Measurements from ENCODE around the gene HDGFL2. TPM values are rescaled to one million over a fixed set of nuclear protein-coding genes. Genes with fewer than 3 reads are reported as not detected.

Gene HDGFL2
- total RNA-seq, 1 donor from 2014 or later = 43.8 TPM

- no peak for DNase-seq (ENCODE audit: low read depth)
These were observed 7.1 kb upstream of the HDGFL2 start for GRCh38 chr19:4464815-4465581.

DNA sequence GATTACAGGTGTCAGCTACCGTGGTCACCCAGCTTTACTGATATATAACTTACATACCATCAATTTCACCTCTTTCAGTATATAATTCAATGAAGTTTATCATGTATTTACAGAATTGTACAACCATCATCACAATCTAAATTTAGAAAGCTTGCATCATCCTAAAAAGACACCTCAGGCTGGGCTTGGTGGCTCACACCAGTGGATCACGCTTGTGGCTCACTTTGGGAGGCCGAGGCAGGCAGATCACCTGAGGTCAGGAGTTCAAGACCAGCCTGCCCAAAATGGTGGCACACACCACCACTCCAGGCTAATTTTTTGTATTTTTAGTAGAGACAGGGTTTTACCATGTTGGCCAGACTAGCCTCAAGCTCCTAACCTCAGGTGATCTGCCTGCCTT is 4.3 kb upstream of the HDGFL2 start:
- no peak for DNase-seq (ENCODE audit: low read depth)

DNA sequence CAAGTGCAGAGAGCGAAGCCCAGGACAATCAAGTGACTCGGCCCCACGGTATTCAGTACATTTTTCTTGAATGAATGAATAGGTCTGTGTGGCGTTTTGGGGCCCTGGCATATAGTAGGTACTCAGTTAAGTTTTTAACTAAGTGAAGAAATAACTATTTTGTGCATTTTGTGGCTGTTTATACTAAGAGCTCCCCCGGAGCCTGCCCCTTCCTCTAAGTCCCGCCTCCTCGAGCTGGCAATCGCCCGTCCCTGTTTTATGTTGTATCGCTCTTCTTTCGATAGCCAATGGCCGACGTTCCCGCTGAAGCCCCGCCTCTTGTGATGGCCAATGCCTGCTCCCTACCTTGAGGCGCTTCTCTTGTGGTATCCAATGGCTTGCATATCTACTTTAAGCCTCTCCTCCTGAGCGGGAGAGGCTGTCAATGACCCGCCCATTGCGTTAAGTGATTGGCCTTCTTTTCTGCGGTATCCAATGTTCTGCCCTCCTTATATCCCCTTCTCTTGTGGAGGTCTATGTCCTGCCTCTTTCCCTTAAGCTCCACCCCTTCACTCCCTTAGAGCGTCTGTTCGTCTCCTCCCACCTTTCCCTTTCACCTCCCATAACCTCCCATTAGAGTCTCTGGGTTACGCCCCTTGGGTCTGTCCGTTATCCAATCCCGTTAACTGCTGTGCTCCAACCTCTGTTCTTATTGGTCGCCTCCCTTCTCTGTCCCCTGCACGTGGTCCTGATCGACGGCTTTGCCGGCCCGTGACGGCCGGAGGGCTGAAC is 509 bp upstream of the HDGFL2 start:
- peak; percentile 100 for DNase-seq (ENCODE audit: low read depth)

- DNase-seq (ENCODE audit: low read depth) = no peak
These were observed 1.1 kb downstream of the HDGFL2 start for GRCh38 chr19:4473011-4473762.

GRCh38 chr19:4473763-4474513 is 1.8 kb downstream of the HDGFL2 start:
- no peak for DNase-seq (ENCODE audit: low read depth)

GRCh38 chr19:4474514-4475022 is 2.5 kb downstream of the HDGFL2 start:
- peak; percentile 12 for DNase-seq (ENCODE audit: low read depth)

- DNase-seq (ENCODE audit: low read depth) = no peak
These were observed 5.1 kb downstream of the HDGFL2 start for GRCh38 chr19:4477034-4477801.

- DNase-seq (ENCODE audit: low read depth) = no peak
These were observed 10.7 kb downstream of the HDGFL2 start for GRCh38 chr19:4482721-4483364.

DNA sequence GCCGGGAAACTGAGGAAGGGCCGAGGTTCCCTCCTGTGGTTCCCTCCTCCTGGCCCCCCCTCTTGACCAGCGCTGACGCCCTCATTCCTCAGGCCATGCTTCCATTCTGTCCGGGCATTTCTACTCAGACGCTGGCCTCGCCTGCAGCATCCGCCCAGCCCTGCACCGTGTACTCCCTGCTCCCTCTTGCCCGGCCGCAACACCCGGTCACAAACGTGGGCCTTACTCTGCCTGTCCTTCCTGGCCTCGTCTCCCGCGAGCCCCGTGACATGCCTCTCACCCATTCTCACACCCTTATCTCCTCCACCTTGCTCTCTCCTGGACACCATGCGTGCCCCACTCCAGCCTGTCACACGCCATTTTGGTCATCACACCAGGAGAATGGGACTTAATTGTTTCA is 11.3 kb downstream of the HDGFL2 start:
- DNase-seq (ENCODE audit: low read depth) = no peak

- DNase-seq (ENCODE audit: low read depth) = no peak
These were observed 15.5 kb downstream of the HDGFL2 start for GRCh38 chr19:4487572-4487971.

- DNase-seq (ENCODE audit: low read depth) = no peak
These were observed 16.4 kb downstream of the HDGFL2 start for GRCh38 chr19:4488496-4488895.

DNA sequence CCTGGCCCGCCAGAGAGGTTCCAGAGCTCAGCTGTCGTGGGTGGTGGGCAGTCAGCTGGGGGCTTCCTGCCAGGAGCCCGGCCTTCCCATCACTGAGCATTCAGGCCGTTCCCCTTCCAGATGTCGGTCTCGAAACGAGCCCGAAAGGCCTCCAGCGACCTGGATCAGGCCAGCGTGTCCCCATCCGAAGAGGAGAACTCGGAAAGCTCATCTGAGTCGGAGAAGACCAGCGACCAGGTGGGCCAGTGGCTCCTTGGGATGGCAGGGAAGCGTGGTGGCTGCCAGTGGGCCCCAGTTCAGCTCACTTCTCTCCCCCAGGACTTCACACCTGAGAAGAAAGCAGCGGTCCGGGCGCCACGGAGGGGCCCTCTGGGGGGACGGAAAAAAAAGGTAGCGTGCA is 19.3 kb downstream of the HDGFL2 start:
- DNase-seq (ENCODE audit: low read depth) = no peak

DNA sequence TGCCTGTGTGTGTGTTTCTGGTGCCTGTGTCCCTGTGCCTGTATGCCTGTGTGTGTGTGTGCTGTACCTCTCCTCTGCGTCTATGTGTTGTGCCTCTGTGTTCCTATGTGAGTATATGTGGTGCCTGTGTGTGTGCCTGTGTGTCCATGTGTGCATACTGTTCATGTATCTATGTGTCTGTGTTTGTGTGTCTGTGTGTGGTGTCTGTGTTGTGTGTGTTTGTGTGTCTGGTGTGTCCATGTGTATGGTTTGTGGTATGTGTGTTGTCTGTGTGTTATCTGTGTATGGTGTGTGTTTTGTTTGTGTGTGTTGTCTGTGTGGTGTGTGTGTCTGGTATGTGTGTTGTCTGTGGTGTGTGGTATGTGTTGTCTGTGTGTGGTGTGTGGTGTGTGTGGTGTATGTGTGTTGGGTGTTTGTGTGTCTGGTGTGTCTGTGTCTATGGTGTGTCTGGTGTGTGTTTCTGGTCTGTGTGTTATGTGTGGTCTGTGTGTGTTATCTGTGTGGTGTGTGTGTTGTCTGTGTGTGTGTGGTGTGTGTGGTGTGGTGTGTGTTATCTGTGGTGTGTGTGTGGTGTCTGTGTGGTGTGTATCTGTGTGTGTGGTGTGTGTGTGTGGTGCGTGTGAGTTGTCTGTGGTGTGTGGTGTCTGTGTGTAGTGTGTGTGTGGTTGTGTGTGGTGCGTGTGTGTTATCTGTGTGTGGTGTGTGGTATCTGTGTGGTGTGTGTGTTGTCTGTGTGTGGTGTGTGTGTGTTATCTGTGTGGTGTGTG is 20.4 kb downstream of the HDGFL2 start:
- no peak for DNase-seq (ENCODE audit: low read depth)

GRCh38 chr19:4493104-4493928 is 21.2 kb downstream of the HDGFL2 start:
- no peak for DNase-seq (ENCODE audit: low read depth)

GRCh38 chr19:4493929-4494690 is 22.0 kb downstream of the HDGFL2 start:
- no peak for DNase-seq (ENCODE audit: low read depth)

DNA sequence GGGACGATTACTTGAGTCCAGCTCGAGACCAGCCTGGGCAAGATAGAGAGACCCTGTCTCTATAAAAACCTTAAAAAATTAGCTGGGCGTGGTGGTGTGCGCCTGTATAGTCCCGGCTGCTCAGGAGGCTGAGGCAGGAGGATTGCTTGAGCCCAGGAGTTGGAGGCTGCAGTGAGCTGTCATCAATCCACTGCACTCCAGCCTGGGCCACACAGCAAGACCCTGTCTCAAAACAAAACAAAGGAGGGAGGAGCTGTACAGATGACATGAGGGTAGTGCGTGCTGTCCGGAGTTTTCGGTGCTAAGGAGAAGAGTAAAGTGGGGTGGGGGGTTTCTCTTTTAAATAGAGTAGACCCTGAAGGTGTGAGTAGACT is 22.6 kb downstream of the HDGFL2 start:
- DNase-seq (ENCODE audit: low read depth) = no peak

DNA sequence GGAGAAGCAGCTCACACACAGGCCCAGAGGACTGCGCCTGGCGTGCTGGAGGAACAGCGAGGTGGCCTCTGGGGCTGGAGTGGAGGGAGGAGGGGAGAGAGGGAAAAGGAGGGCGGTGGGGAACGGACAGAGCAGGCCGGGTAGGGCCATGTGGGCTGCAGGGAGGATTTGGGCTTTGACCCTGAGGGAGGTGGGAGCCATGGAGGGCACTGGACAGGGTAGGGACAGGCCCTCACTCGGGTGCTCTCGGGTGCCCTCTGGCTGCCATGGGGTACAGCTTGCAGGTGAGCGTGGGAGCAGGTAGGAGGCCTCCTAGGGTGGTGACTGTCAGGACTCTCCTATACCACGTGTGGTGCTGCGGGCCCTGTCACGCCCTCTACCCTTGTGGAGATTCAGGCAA is 23.4 kb downstream of the HDGFL2 start:
- DNase-seq (ENCODE audit: low read depth) = no peak
